Uterine smooth muscle cell (primary cell): ENCODE measurements around the gene FOXE1. TPM values are rescaled to one million over a fixed set of nuclear protein-coding genes. Genes with fewer than 3 reads are reported as not detected.

ENCODE experiments used
- total RNA-seq: library from RNA; depleted of rRNA; stranded (reverse); fragments of >200 nt; gene quantifications from 2 replicates; pipeline ENCODE4 v1.2.3, GENCODE V29; 2014

The FOXE1 gene
- total RNA-seq: not detected in 2 replicates

GRCh38 chr9:97853056-97853843, at the start of gene FOXE1:
Gene FOXE1 (plus strand): TSS chr9:97853226. CDS start chr9:97853915, 689 bp downstream.

Other genes starting within 250 kb of the FOXE1 start
- 15.1 and 19.5 TPM in 2 replicates for gene TSTD2, start 219.9 kb upstream of the FOXE1 start, total RNA-seq
- 51.7 and 56.9 TPM in 2 replicates for gene NCBP1, start 219.4 kb upstream of the FOXE1 start, total RNA-seq
- gene XPA, start 155.9 kb upstream of the FOXE1 start, total RNA-seq: 6.1 and 6.6 TPM in 2 replicates
- 16.5 and 18.8 TPM in 2 replicates for gene TRMO, start 69.3 kb downstream of the FOXE1 start, total RNA-seq
- gene HEMGN, start 84.9 kb downstream of the FOXE1 start, total RNA-seq: not detected in 2 replicates
- gene ANP32B, start 130.1 kb downstream of the FOXE1 start, total RNA-seq: 9.5 and 10.4 TPM in 2 replicates
- gene NANS, start 203.5 kb downstream of the FOXE1 start, total RNA-seq: 131 and 154 TPM in 2 replicates